HepG2 (cell line): Measurements from ENCODE around the gene TBC1D20. TPM values are rescaled to one million over a fixed set of nuclear protein-coding genes. Genes with fewer than 3 reads are reported as not detected.

Source experiments
- AGO1 ChIP-seq: fragments of 200-400 bp; formaldehyde crosslinking; IDR thresholded peaks from 2 replicates; pipeline ENCODE4 v1.6.1; 2017; ENCODE audit warnings: mild to moderate bottlenecking, low read depth, low read length, moderate library complexity; ENCODE audit not compliant: poor library complexity, severe bottlenecking
- BHLHE40 ChIP-seq: IDR thresholded peaks from 2 replicates; pipeline ENCODE4 v1.6.1; 2011; ENCODE audit warnings: low read length, improper control_type of control experiment
- CENPX ChIP-seq: sonication (generic); formaldehyde crosslinking; IDR thresholded peaks from 2 replicates; pipeline ENCODE4 v1.9.0; 2021; ENCODE audit warnings: mild to moderate bottlenecking, missing genetic modification reagents, moderate library complexity
- CTCF ChIP-seq: sonication (generic); formaldehyde crosslinking; IDR thresholded peaks from 2 replicates; pipeline ENCODE4 v1.5.0; 2020; ENCODE audit warnings: mild to moderate bottlenecking, missing genetic modification reagents, moderate library complexity
- E2F1 ChIP-seq: sonication (generic); formaldehyde crosslinking; IDR thresholded peaks from 2 replicates; pipeline ENCODE4 v1.5.0; 2020; ENCODE audit warnings: missing genetic modification reagents
- ISX ChIP-seq: sonication (generic); formaldehyde crosslinking; conservative IDR thresholded peaks from 2 replicates; pipeline ENCODE4 v1.5.0; 2020; ENCODE audit warnings: missing genetic modification reagents
- MEIS1 ChIP-seq: sonication (generic); formaldehyde crosslinking; IDR thresholded peaks from 2 replicates; pipeline ENCODE4 v1.9.0; 2021; ENCODE audit warnings: mild to moderate bottlenecking, missing genetic modification reagents, moderate library complexity, borderline replicate concordance
- MTA3 ChIP-seq: sonication (generic); formaldehyde crosslinking; IDR thresholded peaks from 2 replicates; pipeline ENCODE4 v1.4.0; 2020; ENCODE audit warnings: missing genetic modification reagents
- NFIB ChIP-seq: sonication (generic); formaldehyde crosslinking; IDR thresholded peaks from 2 replicates; pipeline ENCODE4 v1.9.0; 2021; ENCODE audit warnings: missing genetic modification reagents, mild to moderate bottlenecking, borderline replicate concordance
- NRL ChIP-seq: sonication (generic); formaldehyde crosslinking; IDR thresholded peaks from 2 replicates; pipeline ENCODE4 v1.5.0; 2020; ENCODE audit warnings: missing genetic modification reagents, mild to moderate bottlenecking, moderate library complexity, borderline replicate concordance
- RARA ChIP-seq: IDR thresholded peaks from 2 replicates; pipeline ENCODE4 v1.6.1; 2016; ENCODE audit warnings: missing genetic modification reagents, missing compliant biosample characterization
- SMARCC2 ChIP-seq: fragments of 450-650 bp; IDR thresholded peaks from 2 replicates; pipeline ENCODE4 v1.6.1; 2017; ENCODE audit warnings: antibody characterized with exemption, mild to moderate bottlenecking
- SYNCRIP ChIP-seq: fragments of 200-400 bp; formaldehyde crosslinking; IDR thresholded peaks from 2 replicates; pipeline ENCODE4 v1.6.1; 2018; ENCODE audit warnings: mild to moderate bottlenecking, low read depth, low read length; ENCODE audit not compliant: insufficient read depth
- TAF1 ChIP-seq: sonication (generic); formaldehyde crosslinking; IDR thresholded peaks from 2 replicates; pipeline ENCODE4 v1.4.0; 2020; ENCODE audit warnings: missing genetic modification reagents
- ZBTB38 ChIP-seq: sonication (generic); formaldehyde crosslinking; IDR thresholded peaks from 2 replicates; pipeline ENCODE4 v1.5.1; 2020; ENCODE audit warnings: mild to moderate bottlenecking, missing genetic modification reagents
- ZNF230 ChIP-seq: sonication (generic); formaldehyde crosslinking; IDR thresholded peaks from 2 replicates; pipeline ENCODE4 v1.4.0; 2020; ENCODE audit warnings: mild to moderate bottlenecking, missing genetic modification reagents
- ZNF513 ChIP-seq: sonication (generic); formaldehyde crosslinking; conservative IDR thresholded peaks from 2 replicates; pipeline ENCODE4 v1.5.0; 2020; ENCODE audit warnings: missing genetic modification reagents
- ZNF574 ChIP-seq: sonication (generic); formaldehyde crosslinking; IDR thresholded peaks from 2 replicates; pipeline ENCODE4 v1.4.0; 2020; ENCODE audit warnings: missing genetic modification reagents
- ZNF619 ChIP-seq: sonication (generic); formaldehyde crosslinking; IDR thresholded peaks from 2 replicates; pipeline ENCODE4 v1.4.0; 2020; ENCODE audit warnings: mild to moderate bottlenecking, missing genetic modification reagents
- ZNF709 ChIP-seq: sonication (generic); formaldehyde crosslinking; IDR thresholded peaks from 2 replicates; pipeline ENCODE4 v1.5.0; 2020; ENCODE audit warnings: mild to moderate bottlenecking, missing genetic modification reagents
- ZNF841 ChIP-seq: sonication (generic); formaldehyde crosslinking; IDR thresholded peaks from 2 replicates; pipeline ENCODE4 v1.8.1; 2023; ENCODE audit warnings: missing genetic modification reagents, borderline replicate concordance
- polyA plus RNA-seq, 8 experiments: library from polyadenylated mRNA; depleted of rRNA in 3 of 8; stranded (reverse) in 7 of 8; unstranded in 1 of 8; fragments of >200 nt; fragmentation: Illumina TruSeq in 4 of 8; extraction: Trizol in 4 of 8; gene quantifications; 2 replicates each; pipeline versions ENCODE4 v1.2.1 to v1.2.3, GENCODE V29; 2011 to 2016; ENCODE audit warnings: low read depth in 4 of 8, missing spikeins in 1 of 8, mixed read lengths in 1 of 8; ENCODE audit not compliant: insufficient read depth in 1 of 8
- total RNA-seq, 5 experiments: library from RNA; depleted of rRNA; stranded (reverse); fragments of >200 nt; fragmentation: Illumina TruSeq; extraction: Trizol; gene quantifications; 2 replicates each; pipeline ENCODE4 v1.2.3, GENCODE V29; 2016; ENCODE audit warnings: low read depth in 1 of 5
- TF ChIP-seq, protein P1 (sequence below): sonication (generic); formaldehyde crosslinking; IDR thresholded peaks from 2 replicates; pipeline ENCODE4 v1.4.0; 2020; ENCODE audit warnings: missing genetic modification reagents

TBC1D20 gene
- total and polyA plus RNA-seq, 2 of the 13 experiments (the other 11 are each of a cell fraction or from before 2014, with no cell fraction given) = 36.6 to 47.1 TPM

DNA sequence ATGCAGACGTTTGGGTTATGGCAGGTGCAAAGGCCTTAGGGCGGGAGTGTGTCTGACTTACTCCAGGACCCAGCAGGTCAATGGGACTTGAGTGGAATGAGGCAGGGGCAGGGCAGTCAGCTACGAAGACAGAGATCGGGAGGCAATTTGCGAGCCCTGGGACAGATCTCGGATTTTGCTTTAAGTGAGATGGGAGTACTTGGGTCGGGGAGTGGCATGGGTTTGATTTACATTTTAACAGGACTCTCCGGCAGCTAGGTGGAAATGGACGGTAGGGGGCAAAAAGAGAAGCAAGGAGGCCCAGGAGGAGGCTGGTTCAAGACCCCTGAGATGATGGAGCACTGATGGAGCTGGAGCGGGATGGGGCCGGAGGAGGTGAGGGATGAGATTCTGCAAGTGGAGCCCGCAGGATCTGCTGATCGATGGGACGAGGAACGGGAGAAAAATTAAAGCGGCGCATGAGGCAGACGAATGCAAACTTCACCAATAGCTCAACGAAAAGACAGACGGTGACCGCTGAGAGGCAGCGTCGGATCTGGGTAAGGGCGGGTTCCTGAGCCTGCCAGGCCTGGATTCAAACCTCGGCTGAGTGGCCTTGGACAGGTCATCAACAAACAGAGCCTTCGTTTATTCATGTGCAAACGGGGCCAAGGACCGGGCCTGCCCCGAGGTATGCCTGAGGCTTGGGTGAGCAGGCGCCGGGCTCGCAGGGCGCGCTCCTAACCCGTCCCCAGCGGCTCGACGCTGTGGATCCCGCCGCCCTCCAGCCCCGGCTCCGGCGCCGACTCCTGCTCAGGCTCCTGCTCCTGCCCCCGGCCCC, 55.0 kb downstream of the TBC1D20 start (continued):
- TF ChIP-seq ZBTB38 = peak; percentile 91
- TF ChIP-seq AGO1 = no peak
- peak; percentile 87 for TF ChIP-seq NRL (CRISPR knock-in tag)
- peak; percentile 92 for TF ChIP-seq TAF1 (CRISPR knock-in tag)
- TF ChIP-seq, protein P1, sequence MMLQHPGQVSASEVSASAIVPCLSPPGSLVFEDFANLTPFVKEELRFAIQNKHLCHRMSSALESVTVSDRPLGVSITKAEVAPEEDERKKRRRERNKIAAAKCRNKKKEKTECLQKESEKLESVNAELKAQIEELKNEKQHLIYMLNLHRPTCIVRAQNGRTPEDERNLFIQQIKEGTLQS (CRISPR knock-in tag) = peak; percentile 26; the same call in 1 of the 2 replicates
- no peak; the same call in 1 of the 2 replicates for TF ChIP-seq ZNF574 (CRISPR knock-in tag)
- TF ChIP-seq CTCF = peak; percentile 57
- peak; percentile 67; the same call in 1 of the 2 replicates for TF ChIP-seq BHLHE40
- peak; percentile 85 for TF ChIP-seq ZNF619 (CRISPR knock-in tag)
- TF ChIP-seq ZNF230 = peak; percentile 74; the same call in 1 of the 2 replicates
- no peak for TF ChIP-seq SMARCC2
- peak; percentile 74 for TF ChIP-seq E2F1 (CRISPR knock-in tag)
- no peak for TF ChIP-seq NFIB
- TF ChIP-seq ZNF513 (CRISPR knock-in tag) = no peak; the same call in 1 of the 2 replicates
- TF ChIP-seq CENPX (CRISPR knock-in tag) = no peak
- TF ChIP-seq ZNF709 (CRISPR knock-in tag) = peak; percentile 88
- no peak for TF ChIP-seq MTA3 (CRISPR knock-in tag)
- peak; percentile 19; the same call in 1 of the 2 replicates for TF ChIP-seq ISX (CRISPR knock-in tag)
- TF ChIP-seq ZNF841 (CRISPR knock-in tag) = no peak; the same call in 1 of the 2 replicates
- no peak for TF ChIP-seq SYNCRIP
- peak; percentile 70 for TF ChIP-seq RARA
- TF ChIP-seq MEIS1 = 0 out of 2 replicates have a peak, but pooled peaks have one; percentile 17
